ENCODE measurements around the gene KHK. TPM values are rescaled to one million over a fixed set of nuclear protein-coding genes. Genes with fewer than 3 reads are reported as not detected.

KHK gene
- total and polyA plus RNA-seq, 2 of the 8 experiments (the other 6 are each of a cell fraction or from before 2014, with no cell fraction given), result 11.0 to 17.7 TPM

- TF ChIP-seq RBBP5 (IDR thresholded peaks at IDR 0.05; ENCODE audit: borderline replicate concordance, low read depth, low read length) (peak; percentile 56; the same call in 1 of the 2 replicates), RXRA (IDR thresholded peaks at IDR 0.05; ENCODE audit: insufficient read depth, low read depth, low read length) (no peak), POLR2A (IDR thresholded peaks at IDR 0.05; ENCODE audit: control extremely low read depth in 1 of 2, low read depth in 2 of 2, low read length in 2 of 2) (peak in 1 of 2 experiments; percentile 72; a peak in 2 of 3 replicates), KDM4A (IDR thresholded peaks at IDR 0.05; ENCODE audit: low read depth, low read length, severe bottlenecking) (peak; percentile 97), HDAC2 (IDR thresholded peaks at IDR 0.05; ENCODE audit: borderline replicate concordance in 1 of 2, low read depth in 2 of 2, low read length in 2 of 2) (no peak), YY1 (IDR thresholded peaks at IDR 0.05; ENCODE audit: low read depth, low read length) (peak; percentile 91), TAF1 (IDR thresholded peaks at IDR 0.05; ENCODE audit: low read depth, low read length) (0 out of 2 replicates have a peak, but pooled peaks have one; percentile 40), SP2 (IDR thresholded peaks at IDR 0.05; ENCODE audit: low read length) (no peak)
Measured at GRCh38 chr2:27123302-27124150, 37.0 kb downstream of the KHK start, which contains the start of gene ABHD1 (continued).
